MM.1S (cell line): ENCODE data around the gene DGUOK.
"Not testable (repeated sequence)": the region's sequence is repeated elsewhere in the genome, so short reads cannot be mapped to it uniquely, and the experiment has no call there.

Experiments
- DNase-seq: peaks from one replicate; pipeline ENCODE4 v3.0.0-alpha.2; 2015
- H2AFZ ChIP-seq: fragments of 300-600 bp; sonication (generic); 2 replicates; pipeline ENCODE4 v1.6.0; 2016; ENCODE audit warnings: antibody characterized with exemption, low read length
- H3F3A ChIP-seq: fragments of 300-600 bp; sonication (generic); 2 replicates; pipeline ENCODE4 v1.6.1; 2016; ENCODE audit warnings: mild to moderate bottlenecking, antibody characterized with exemption, low read length, moderate library complexity, mixed read lengths; ENCODE audit not compliant: insufficient read depth
- H3K27ac ChIP-seq: fragments of 300-600 bp; sonication (generic); 2 replicates; pipeline ENCODE4 v1.5.1; 2016; ENCODE audit warnings: mild to moderate bottlenecking, low read length
- H3K27me3 ChIP-seq: fragments of 300-600 bp; sonication (generic); replicated peaks from 2 replicates; pipeline ENCODE4 v1.6.0; 2016; ENCODE audit warnings: low read length; ENCODE audit not compliant: insufficient read depth
- H3K36me3 ChIP-seq: fragments of 300-600 bp; sonication (generic); replicated peaks from 2 replicates; pipeline ENCODE4 v1.6.1; 2016; ENCODE audit warnings: mild to moderate bottlenecking, low read length, mixed read lengths; ENCODE audit not compliant: insufficient read depth
- H3K4me1 ChIP-seq: fragments of 300-600 bp; sonication (generic); 2 replicates; pipeline ENCODE4 v1.6.1; 2016; ENCODE audit warnings: low read length, mixed read lengths
- H3K4me2 ChIP-seq: fragments of 300-600 bp; sonication (generic); 2 replicates; pipeline ENCODE4 v1.6.0; 2016; ENCODE audit warnings: low read depth, low read length
- H3K4me3 ChIP-seq: fragments of 300-600 bp; sonication (generic); 2 replicates; pipeline ENCODE4 v1.5.1; 2016; ENCODE audit warnings: low read length, mixed read lengths
- H3K79me2 ChIP-seq: fragments of 300-600 bp; sonication (generic); 2 replicates; pipeline ENCODE4 v1.6.1; 2016; ENCODE audit warnings: mixed run types, low read length, mixed read lengths
- H3K9ac ChIP-seq: fragments of 300-600 bp; sonication (generic); 2 replicates; pipeline ENCODE4 v1.6.1; 2016; ENCODE audit warnings: low read length, mixed read lengths
- H3K9me2 ChIP-seq: fragments of 300-600 bp; sonication (generic); replicated peaks from 2 replicates; pipeline ENCODE4 v1.6.1; 2016; ENCODE audit warnings: mild to moderate bottlenecking, low read length, mixed read lengths; ENCODE audit not compliant: insufficient read depth
- H3K9me3 ChIP-seq: fragments of 300-600 bp; sonication (generic); replicated peaks from 2 replicates; pipeline ENCODE4 v1.6.1; 2016; ENCODE audit warnings: mild to moderate bottlenecking, low read length, mixed read lengths; ENCODE audit not compliant: insufficient read depth
- H4K20me1 ChIP-seq: fragments of 300-600 bp; sonication (generic); 2 replicates; pipeline ENCODE4 v1.6.1; 2016; ENCODE audit warnings: mild to moderate bottlenecking, low read length, moderate library complexity, mixed read lengths; ENCODE audit not compliant: insufficient read depth
- CTCF ChIP-seq: fragments of 300-600 bp; sonication (generic); IDR thresholded peaks from 2 replicates; pipeline ENCODE4 v1.5.1; 2016; ENCODE audit warnings: antibody characterized with exemption, low read length, mixed read lengths
- EZH2 ChIP-seq: fragments of 300-600 bp; sonication (generic); optimal IDR thresholded peaks from 2 replicates; pipeline ENCODE3; 2017; ENCODE audit warnings: low read depth, mild to moderate bottlenecking, antibody characterized with exemption, low read length, mixed read lengths
- EZH2phosphoT487 ChIP-seq: fragments of 300-600 bp; sonication (generic); IDR thresholded peaks from 2 replicates; pipeline ENCODE4 v1.6.1; 2018; ENCODE audit warnings: antibody characterized with exemption, low read length

DGUOK gene

GRCh38 chr2:73938718-73939352 lies 12.2 kb downstream of the DGUOK start:
- no peak overlapping the region for H3K4me2 ChIP-seq
- H3F3A ChIP-seq: no peaks in the 10 kb centered on the region
- no peak overlapping the region for H3K4me3 ChIP-seq
- H3K9me2 ChIP-seq: no peaks in the 10 kb centered on the region
- no peak overlapping the region for H3K27ac ChIP-seq
- H2AFZ ChIP-seq: no peak overlapping the region
- no peaks in the 10 kb centered on the region; the same call in 1 of the 2 replicates for H3K36me3 ChIP-seq
- no peaks in the 10 kb centered on the region for H3K27me3 ChIP-seq
- H3K79me2 ChIP-seq: peaks cover 89% of the 10 kb centered on the region
- no peak for DNase-seq
- no peaks in the 10 kb centered on the region for H3K9me3 ChIP-seq
- no peaks in the 10 kb centered on the region for H3K4me1 ChIP-seq
- no peak overlapping the region for H3K9ac ChIP-seq
- no peaks in the 10 kb centered on the region for H4K20me1 ChIP-seq
- TF ChIP-seq EZH2phosphoT487 (no peak), CTCF (no peak), EZH2 (no peak)

GRCh38 chr2:73939419-73939818 lies 12.7 kb downstream of the DGUOK start:
- Histone ChIP-seq H3K79me2 (peaks cover 88% of the 10 kb centered on the region), H3K27me3 (no peaks in the 10 kb centered on the region), H3K4me1 (no peaks in the 10 kb centered on the region), H3K9me2 (no peaks in the 10 kb centered on the region), H3K9me3 (no peaks in the 10 kb centered on the region), H2AFZ (no peak overlapping the region), H3K27ac (no peak overlapping the region), H3K4me2 (no peak overlapping the region), H3F3A (no peaks in the 10 kb centered on the region), H3K4me3 (no peak overlapping the region), H3K36me3 (no peaks in the 10 kb centered on the region; the same call in 1 of the 2 replicates), H3K9ac (no peak overlapping the region), H4K20me1 (no peaks in the 10 kb centered on the region)
- DNase-seq: no peak
- no peak for TF ChIP-seq EZH2
- TF ChIP-seq EZH2phosphoT487: no peak
- TF ChIP-seq CTCF: no peak

GRCh38 chr2:73940066-73940465 lies 13.4 kb downstream of the DGUOK start:
- not testable (repeated sequence) for H3F3A ChIP-seq, H3K9me3 ChIP-seq, H4K20me1 ChIP-seq, H2AFZ ChIP-seq, H3K4me2 ChIP-seq, H3K27ac ChIP-seq, H3K9ac ChIP-seq, H3K36me3 ChIP-seq, H3K4me3 ChIP-seq, DNase-seq, H3K4me1 ChIP-seq, H3K9me2 ChIP-seq, H3K27me3 ChIP-seq
- peaks cover 93% of the 10 kb centered on the region for H3K79me2 ChIP-seq

GRCh38 chr2:73942664-73943063 lies 16.0 kb downstream of the DGUOK start:
- H3F3A ChIP-seq: no peaks in the 10 kb centered on the region
- no peaks in the 10 kb centered on the region for H3K9me3 ChIP-seq
- H3K36me3 ChIP-seq: no peaks in the 10 kb centered on the region; the same call in 1 of the 2 replicates
- H3K9ac ChIP-seq: no peak overlapping the region
- H3K4me1 ChIP-seq: no peaks in the 10 kb centered on the region
- no peaks in the 10 kb centered on the region for H3K27me3 ChIP-seq
- H3K4me2 ChIP-seq: no peak overlapping the region
- no peak for TF ChIP-seq EZH2phosphoT487
- no peak for TF ChIP-seq EZH2
- TF ChIP-seq CTCF: no peak
- H4K20me1 ChIP-seq: no peaks in the 10 kb centered on the region
- H2AFZ ChIP-seq: no peak overlapping the region
- no peak for DNase-seq
- H3K27ac ChIP-seq: no peak overlapping the region
- no peak overlapping the region for H3K4me3 ChIP-seq
- H3K9me2 ChIP-seq: no peaks in the 10 kb centered on the region
- peaks cover 71% of the 10 kb centered on the region for H3K79me2 ChIP-seq
